Fibroblast of lung (primary cell): ENCODE measurements around the gene OPRM1.

ENCODE experiments used
- EZH2 ChIP-seq: IDR thresholded peaks from 2 replicates; pipeline ENCODE4 v1.5.1; 2012; ENCODE audit warnings: low read length, control low read depth, mild to moderate bottlenecking; ENCODE audit errors: missing control alignments
- TF ChIP-seq, protein P1 (sequence below), 2 donors: IDR thresholded peaks in 1 of 2; conservative IDR thresholded peaks in 1 of 2; 1 replicate in 1 of 2; 2 replicates in 1 of 2; pipeline ENCODE4 v1.5.1; 2011 to 2012; ENCODE audit warnings: low read length in 2 of 2, control low read depth in 1 of 2, inconsistent platforms in 1 of 2, low read depth in 1 of 2, mild to moderate bottlenecking in 1 of 2

- TF ChIP-seq, protein P1, sequence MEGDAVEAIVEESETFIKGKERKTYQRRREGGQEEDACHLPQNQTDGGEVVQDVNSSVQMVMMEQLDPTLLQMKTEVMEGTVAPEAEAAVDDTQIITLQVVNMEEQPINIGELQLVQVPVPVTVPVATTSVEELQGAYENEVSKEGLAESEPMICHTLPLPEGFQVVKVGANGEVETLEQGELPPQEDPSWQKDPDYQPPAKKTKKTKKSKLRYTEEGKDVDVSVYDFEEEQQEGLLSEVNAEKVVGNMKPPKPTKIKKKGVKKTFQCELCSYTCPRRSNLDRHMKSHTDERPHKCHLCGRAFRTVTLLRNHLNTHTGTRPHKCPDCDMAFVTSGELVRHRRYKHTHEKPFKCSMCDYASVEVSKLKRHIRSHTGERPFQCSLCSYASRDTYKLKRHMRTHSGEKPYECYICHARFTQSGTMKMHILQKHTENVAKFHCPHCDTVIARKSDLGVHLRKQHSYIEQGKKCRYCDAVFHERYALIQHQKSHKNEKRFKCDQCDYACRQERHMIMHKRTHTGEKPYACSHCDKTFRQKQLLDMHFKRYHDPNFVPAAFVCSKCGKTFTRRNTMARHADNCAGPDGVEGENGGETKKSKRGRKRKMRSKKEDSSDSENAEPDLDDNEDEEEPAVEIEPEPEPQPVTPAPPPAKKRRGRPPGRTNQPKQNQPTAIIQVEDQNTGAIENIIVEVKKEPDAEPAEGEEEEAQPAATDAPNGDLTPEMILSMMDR (conservative IDR thresholded peaks at IDR 0.05 in 1 of 2, IDR thresholded peaks at IDR 0.05 in 1 of 2; ENCODE audit: low read depth in 1 of 2, low read length in 2 of 2), result no peak
- TF ChIP-seq EZH2, result no peak
Observed at GRCh38 chr6:154249499-154250298, 210.7 kb downstream of the OPRM1 start.
